GM12878 (cell line): ENCODE results near the gene ALDH3B2. TPM values are rescaled to one million over a fixed set of nuclear protein-coding genes. Genes with fewer than 3 reads are reported as not detected.
"Not testable (repeated sequence)": the region's sequence is repeated elsewhere in the genome, so short reads cannot be mapped to it uniquely, and the experiment has no call there.

Source experiments
- ATAC-seq: fragments of 200-7000 bp; cut with Tn5 transposase; 3 replicates; pipeline ENCODE4 v1.9.1; 2020; ENCODE audit warnings: mild to moderate bottlenecking, moderate library complexity
- BruUV-seq: library from RNA; stranded (reverse); fragments of 400-500 nt; replicated peaks from 2 replicates; lab custom pipeline; 2021; lab: Mats Ljungman, UMichigan
- CTCF ChIA-PET: fragments of 300-600 bp; sonication (Branson Sonifier 250); formaldehyde crosslinking; extraction: SDS; loops from one replicate; lab custom pipeline; 2021; ENCODE audit warnings: inconsistent platforms; lab: Yijun Ruan, JAX
- POLR2A ChIA-PET: fragments of 350-600 bp; formaldehyde crosslinking; extraction: SDS; loops from one replicate; lab custom pipeline; 2021; ENCODE audit warnings: inconsistent platforms; lab: Charles Lee
- RAD21 ChIA-PET: fragments of 300-600 bp; sonication (Branson Sonifier 250); formaldehyde crosslinking; loops from one replicate; lab custom pipeline; 2023; ENCODE audit warnings: antibody characterized with exemption; ENCODE audit not compliant: unreplicated experiment; lab: Charles Lee
- SMC1A ChIA-PET: fragments of 300-600 bp; sonication (Branson Sonifier 250); formaldehyde crosslinking; loops from one replicate; lab custom pipeline; 2023; ENCODE audit not compliant: unreplicated experiment, uncharacterized antibody; lab: Charles Lee
- DNase-seq: peaks from one replicate; pipeline ENCODE4 v3.0.0-alpha.2; 2011; ENCODE audit warnings: low read depth, low spot score
- FAIRE-seq: peaks from 3 replicates; lab custom pipeline; 2011; peaks lifted over from hg19 to GRCh38; lab: Jason Lieb, UNC
- H2AFZ ChIP-seq: 2 replicates; pipeline ENCODE4 v1.6.0; 2011; ENCODE audit warnings: low read depth, low read length, control low read depth; ENCODE audit not compliant: control insufficient read depth
- H3K27ac ChIP-seq: 2 replicates; pipeline ENCODE4 v1.5.1; 2011; ENCODE audit warnings: control low read depth; ENCODE audit not compliant: control insufficient read depth, insufficient read depth
- H3K27me3 ChIP-seq, 2 experiments: replicated peaks in 1 of 2; 2 replicates each; pipeline versions ENCODE4 v1.6.0 to v1.6.1; 2011; ENCODE audit warnings: low read length in 1 of 2; ENCODE audit not compliant: control insufficient read depth in 2 of 2, insufficient read depth in 2 of 2
- H3K36me3 ChIP-seq, 2 experiments: 2 replicates each; pipeline ENCODE4 v1.5.1; 2011; ENCODE audit warnings: low read length in 1 of 2; ENCODE audit not compliant: control insufficient read depth in 2 of 2, insufficient read depth in 2 of 2
- H3K4me1 ChIP-seq: 2 replicates; pipeline ENCODE4 v1.6.1; 2011; ENCODE audit warnings: mild to moderate bottlenecking, low read length, moderate library complexity, mixed read lengths; ENCODE audit not compliant: control insufficient read depth, insufficient read depth
- H3K4me2 ChIP-seq: 2 replicates; pipeline ENCODE4 v1.6.0; 2011; ENCODE audit warnings: control low read depth; ENCODE audit not compliant: control insufficient read depth, insufficient read depth
- H3K4me3 ChIP-seq: fragments of 200-600 bp; sonication (generic); 2 replicates; pipeline ENCODE4 v1.5.1; 2016
- H3K79me2 ChIP-seq: 2 replicates; pipeline ENCODE4 v1.6.0; 2011; ENCODE audit warnings: low read length; ENCODE audit not compliant: control insufficient read depth, insufficient read depth
- H3K9ac ChIP-seq: 2 replicates; pipeline ENCODE4 v1.8.0; 2011; ENCODE audit warnings: low read length, control low read depth, mixed read lengths; ENCODE audit not compliant: control insufficient read depth, insufficient read depth
- H3K9me3 ChIP-seq: replicated peaks from 3 replicates; pipeline ENCODE4 v1.5.1; 2011; ENCODE audit warnings: mild to moderate bottlenecking, low read length; ENCODE audit not compliant: control insufficient read depth, insufficient read depth
- H4K20me1 ChIP-seq: 2 replicates; pipeline ENCODE4 v1.6.0; 2011; ENCODE audit not compliant: control insufficient read depth, insufficient read depth
- BACH1 ChIP-seq: fragments of 450-650 bp; IDR thresholded peaks from 2 replicates; pipeline ENCODE4 v1.6.1; 2017; ENCODE audit warnings: mild to moderate bottlenecking, borderline replicate concordance
- BMI1 ChIP-seq: fragments of 450-650 bp; IDR thresholded peaks from 2 replicates; pipeline ENCODE4 v1.6.1; 2016; ENCODE audit warnings: mild to moderate bottlenecking, moderate library complexity, borderline replicate concordance
- CHD2 ChIP-seq: IDR thresholded peaks from 2 replicates; pipeline ENCODE4 v1.6.1; 2011; ENCODE audit warnings: low read depth, low read length, improper control_type of control experiment, borderline replicate concordance
- CTCF ChIP-seq, 3 experiments: IDR thresholded peaks in 2 of 3; conservative IDR thresholded peaks in 1 of 3; 2 replicates each; pipeline ENCODE4 v1.5.1; 2011; ENCODE audit warnings: low read depth in 3 of 3, low read length in 3 of 3, mild to moderate bottlenecking in 3 of 3, control low read depth in 2 of 3, moderate library complexity in 2 of 3, inconsistent platforms in 1 of 3, mixed read lengths in 1 of 3; ENCODE audit not compliant: control insufficient read depth in 2 of 3, insufficient read depth in 1 of 3; ENCODE audit errors: extremely low read depth in 1 of 3
- HDAC6 ChIP-seq: fragments of 200-600 bp; sonication (generic); IDR thresholded peaks from one replicate; pipeline ENCODE4 v1.8.0; 2017; ENCODE audit warnings: antibody characterized with exemption; ENCODE audit not compliant: unreplicated experiment
- IRF4 ChIP-seq: IDR thresholded peaks from 2 replicates; pipeline ENCODE4 v1.6.1; 2011; ENCODE audit warnings: low read depth, low read length
- JUND ChIP-seq: IDR thresholded peaks from 2 replicates; pipeline ENCODE4 v1.6.1; 2012; ENCODE audit warnings: low read depth, mild to moderate bottlenecking, low read length, improper control_type of control experiment, moderate library complexity
- PML ChIP-seq: IDR thresholded peaks from 2 replicates; pipeline ENCODE4 v1.6.1; 2012; ENCODE audit warnings: low read length, inconsistent platforms
- RCOR1 ChIP-seq: conservative IDR thresholded peaks from 2 replicates; pipeline ENCODE4 v1.6.1; 2012; ENCODE audit warnings: low read depth, low read length, improper control_type of control experiment
- SMC3 ChIP-seq: IDR thresholded peaks from 2 replicates; pipeline ENCODE4 v1.6.1; 2011; ENCODE audit warnings: low read length, improper control_type of control experiment, borderline replicate concordance
- SP1 ChIP-seq: IDR thresholded peaks from one replicate; pipeline ENCODE4 v1.6.1; 2011; ENCODE audit warnings: low read depth, low read length
- TBL1XR1 ChIP-seq: IDR thresholded peaks from 2 replicates; pipeline ENCODE4 v1.6.1; 2012; ENCODE audit warnings: low read depth, low read length, improper control_type of control experiment
- TCF7 ChIP-seq: IDR thresholded peaks from 2 replicates; pipeline ENCODE4 v1.6.1; 2014; ENCODE audit warnings: antibody characterized with exemption, borderline replicate concordance
- USF2 ChIP-seq: IDR thresholded peaks from 2 replicates; pipeline ENCODE4 v1.6.1; 2011; ENCODE audit warnings: low read depth, low read length, improper control_type of control experiment, borderline replicate concordance
- ZNF274 ChIP-seq: IDR thresholded peaks from one replicate; pipeline ENCODE4 v1.8.0; 2011; ENCODE audit not compliant: insufficient read length, insufficient read depth
- WGBS: methylation state at CpG from one replicate; pipeline ENCODE4 v1.1.6; 2016; ENCODE audit warnings: low lambda C conversion rate; ENCODE audit not compliant: insufficient replicate concordance, insufficient coverage; ENCODE audit errors: missing lambda C conversion rate; 5-methylcytosine and 5-hydroxymethylcytosine counted together
- in situ Hi-C: fragments of 300-500 bp; cut with MboI; formaldehyde crosslinking; loops from 9 replicates; pipeline ENCODE4 v1.14.3; 2018; ENCODE audit warnings: mixed read lengths
- intact Hi-C: fragments of 100-400 bp; cut with micrococcal nuclease; formaldehyde crosslinking; loops from one replicate; pipeline ENCODE4 v1.14.2; 2022; ENCODE audit not compliant: unreplicated experiment
- polyA plus RNA-seq, 11 experiments: library from polyadenylated mRNA; depleted of rRNA in 4 of 11; unstranded in 6 of 11; stranded (reverse) in 5 of 11; fragments of >200 nt; fragmentation: Nextera tagmentation in 4 of 11; fragmentation: Illumina TruSeq in 1 of 11; extraction: Ambion mirVana in 4 of 11; extraction: Trizol in 1 of 11; gene quantifications; 1 replicate in 1 of 11; 2 replicates in 10 of 11; pipeline versions ENCODE4 v1.2.1 to v1.2.3, GENCODE V29; 2011 to 2016; ENCODE audit warnings: inconsistent platforms in 2 of 11, missing spikeins in 2 of 11, low read depth in 1 of 11
- total RNA-seq, 4 experiments: library from RNA; depleted of rRNA in 3 of 4; stranded (reverse); fragments of >200 nt in 3 of 4; fragmentation: Illumina TruSeq in 1 of 4; extraction: Trizol in 1 of 4; gene quantifications; 2 replicates each; pipeline versions ENCODE4 v1.2.1 to v1.2.3, GENCODE V29; 2013 to 2021

The ALDH3B2 gene
- total and polyA plus RNA-seq, 10 of the 15 experiments (the other 5 are each of a cell fraction or from before 2014, with no cell fraction given), result 0.09 to 0.17 TPM; not detected in 8

- intact Hi-C loops, result not testable (repeated sequence)
Measured at GRCh38 chr11:67709806-67710205, 35.4 kb upstream of the ALDH3B2 start.

GRCh38 chr11:67705264-67705663 is 30.8 kb upstream of the ALDH3B2 start:
- WGBS, result 47% methylated on average over 3 of the region's 3 CpGs
- no peaks in the 10 kb centered on the region for H4K20me1 ChIP-seq
- H3K36me3 ChIP-seq, result no peaks in the 10 kb centered on the region
- H3K79me2 ChIP-seq, result no peaks in the 10 kb centered on the region
- H3K4me2 ChIP-seq, result no peak overlapping the region
- SMC1A ChIA-PET, result no interaction called here
- no peak overlapping the region for H3K27ac ChIP-seq
- no peaks in the 10 kb centered on the region for H3K9me3 ChIP-seq
- H3K9ac ChIP-seq, result no peak overlapping the region
- ATAC-seq, result no peak
- in situ Hi-C loops, result no loop called here
- H3K4me3 ChIP-seq, result no peak overlapping the region
- BruUV-seq, result no TSS peak
- intact Hi-C loops, result no loop called here
- H3K4me1 ChIP-seq, result no peaks in the 10 kb centered on the region
- TF ChIP-seq SP1 (no peak), PML (no peak), JUND (no peak), TBL1XR1 (no peak), RCOR1 (no peak), IRF4 (no peak), CTCF (IDR thresholded peaks at IDR 0.05 in 2 of 3, conservative IDR thresholded peaks at IDR 0.05 in 1 of 3; ENCODE audit: control insufficient read depth in 2 of 3, extremely low read depth in 1 of 3, insufficient read depth in 1 of 3, low read depth in 3 of 3, low read length in 3 of 3) (no peak), TCF7 (no peak), ZNF274 (no peak), SMC3 (no peak), BMI1 (no peak), BACH1 (no peak), HDAC6 (no peak), USF2 (no peak), CHD2 (no peak)
- TF ChIP-seq, all 136 proteins: peak for 0
- POLR2A ChIA-PET, result no interaction called here
- Histone ChIP-seq H3K27me3 (no peaks in the 10 kb centered on the region), H2AFZ (no peak overlapping the region)
- no peak for DNase-seq
- RAD21 ChIA-PET, result no interaction called here
- FAIRE-seq, result no peak
- CTCF ChIA-PET, result no interaction called here

More at GRCh38 chr11:67709806-67710205, 35.4 kb upstream of the ALDH3B2 start:
- FAIRE-seq, POLR2A ChIA-PET, H3K79me2 ChIP-seq, ATAC-seq, H3K27me3 ChIP-seq, H3K9me3 ChIP-seq, H3K4me1 ChIP-seq, RAD21 ChIA-PET, H3K36me3 ChIP-seq, H4K20me1 ChIP-seq, BruUV-seq, H2AFZ ChIP-seq, H3K4me2 ChIP-seq, H3K4me3 ChIP-seq, CTCF ChIA-PET, SMC1A ChIA-PET, in situ Hi-C loops, DNase-seq, H3K9ac ChIP-seq, H3K27ac ChIP-seq: not testable (repeated sequence)
- WGBS, result 44% methylated on average over 8 of the region's 11 CpGs
